Activated CD8-positive, alpha-beta T cell treated with anti-CD3 and anti-CD28 coated beads for 36 hours (primary cell): Measurements from ENCODE around the gene FARP1. TPM values are rescaled to one million over a fixed set of nuclear protein-coding genes. Genes with fewer than 3 reads are reported as not detected.
"Not testable (repeated sequence)": the region's sequence is repeated elsewhere in the genome, so short reads cannot be mapped to it uniquely, and the experiment has no call there.

Experiments used
- ATAC-seq: fragments of 200-7000 bp; cut with Tn5 transposase; one replicate; pipeline ENCODE4 v1.10.0; 2021; ENCODE audit warnings: mild to moderate bottlenecking, moderate library complexity
- CTCF ChIA-PET: fragments of 350-600 bp; sonication (Branson Sonifier 250); formaldehyde crosslinking; loops from one replicate; lab custom pipeline; 2021; ENCODE audit warnings: antibody characterized with exemption; lab: Charles Lee
- POLR2A ChIA-PET: fragments of 350-600 bp; sonication (Branson Sonifier 250); formaldehyde crosslinking; loops from one replicate; lab custom pipeline; 2021; ENCODE audit warnings: antibody characterized with exemption; lab: Charles Lee
- DNase-seq: peaks from one replicate; pipeline ENCODE4 v3.0.0-alpha.2; 2020
- H3K27ac Mint-ChIP-seq: one replicate; pipeline ENCODE4 v1.8.0; 2021; ENCODE audit warnings: mild to moderate bottlenecking, mixed read lengths
- H3K27me3 Mint-ChIP-seq: one replicate; pipeline ENCODE4 v1.8.0; 2021; ENCODE audit warnings: mixed read lengths
- H3K36me3 Mint-ChIP-seq: one replicate; pipeline ENCODE4 v1.8.0; 2021; ENCODE audit warnings: low read depth, mixed read lengths
- H3K4me1 Mint-ChIP-seq: one replicate; pipeline ENCODE4 v1.8.0; 2021; ENCODE audit warnings: low read depth, mixed read lengths
- H3K4me3 Mint-ChIP-seq: one replicate; pipeline ENCODE4 v1.8.0; 2021; ENCODE audit warnings: mild to moderate bottlenecking, moderate library complexity, mixed read lengths
- H3K9me3 Mint-ChIP-seq: one replicate; pipeline ENCODE4 v1.8.0; 2021; ENCODE audit warnings: mixed read lengths
- CTCF ChIP-seq: fragments of 200-600 bp; IDR thresholded peaks from one replicate; pipeline ENCODE4 v1.8.0; 2022; ENCODE audit warnings: antibody characterized with exemption, mild to moderate bottlenecking
- intact Hi-C: fragments of 100-400 bp; cut with micrococcal nuclease; formaldehyde crosslinking; loops from one replicate; pipeline ENCODE4 v1.10.0; 2022
- total RNA-seq, 2 experiments: library from RNA; stranded (reverse); gene quantifications; one replicate each; pipeline ENCODE4 v1.2.3, GENCODE V29; 2021

The FARP1 gene
- total RNA-seq, 2 experiments from 2014 or later: 0.27 to 0.43 TPM

GRCh38 chr13:98410612-98411011 lies 267.7 kb downstream of the FARP1 start:
- Mint-ChIP-seq H3K36me3 (no peaks in the 10 kb centered on the region), H3K27ac (no peak overlapping the region)
- CTCF ChIA-PET: no interaction called here

DNA sequence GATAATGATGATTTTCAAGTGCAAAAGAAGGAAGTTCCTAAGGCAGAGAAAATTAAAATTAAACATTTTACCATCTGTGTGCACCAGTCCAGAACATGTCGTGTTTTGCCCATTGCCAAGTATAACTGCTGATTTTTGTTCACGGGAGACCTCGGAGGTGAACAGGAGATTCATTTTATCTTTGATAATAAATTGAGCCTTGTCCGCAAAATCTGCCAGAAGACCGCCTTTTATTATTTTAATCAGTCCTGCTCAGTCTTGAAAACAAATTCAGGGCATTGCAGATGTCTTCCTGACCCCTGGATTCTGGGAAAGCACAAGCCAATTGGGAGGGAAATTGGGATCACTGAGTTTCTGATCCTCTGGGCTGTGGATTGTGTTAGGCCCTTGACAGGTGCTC lies 268.1 kb downstream of the FARP1 start:
- H3K36me3 Mint-ChIP-seq: no peaks in the 10 kb centered on the region
- CTCF ChIA-PET: no interaction called here
- ATAC-seq: no peak
- no peak overlapping the region for H3K4me3 Mint-ChIP-seq
- POLR2A ChIA-PET: no interaction called here
- no peaks in the 10 kb centered on the region for H3K9me3 Mint-ChIP-seq
- no peak for TF ChIP-seq CTCF
- intact Hi-C loops: no loop called here
- peaks cover 9% of the 10 kb centered on the region for H3K4me1 Mint-ChIP-seq
- peaks cover 3% of the 10 kb centered on the region for H3K27me3 Mint-ChIP-seq
- no peak for DNase-seq
- H3K27ac Mint-ChIP-seq: no peak overlapping the region

More at GRCh38 chr13:98410612-98411011, 267.7 kb downstream of the FARP1 start:
- Mint-ChIP-seq H3K4me1 (peaks cover 9% of the 10 kb centered on the region), H3K27me3 (peaks cover 3% of the 10 kb centered on the region), H3K9me3 (no peaks in the 10 kb centered on the region), H3K4me3 (no peak overlapping the region)
- no peak for ATAC-seq
- intact Hi-C loops: no loop called here
- no peak for DNase-seq
- POLR2A ChIA-PET: no interaction called here
- no peak for TF ChIP-seq CTCF

DNA sequence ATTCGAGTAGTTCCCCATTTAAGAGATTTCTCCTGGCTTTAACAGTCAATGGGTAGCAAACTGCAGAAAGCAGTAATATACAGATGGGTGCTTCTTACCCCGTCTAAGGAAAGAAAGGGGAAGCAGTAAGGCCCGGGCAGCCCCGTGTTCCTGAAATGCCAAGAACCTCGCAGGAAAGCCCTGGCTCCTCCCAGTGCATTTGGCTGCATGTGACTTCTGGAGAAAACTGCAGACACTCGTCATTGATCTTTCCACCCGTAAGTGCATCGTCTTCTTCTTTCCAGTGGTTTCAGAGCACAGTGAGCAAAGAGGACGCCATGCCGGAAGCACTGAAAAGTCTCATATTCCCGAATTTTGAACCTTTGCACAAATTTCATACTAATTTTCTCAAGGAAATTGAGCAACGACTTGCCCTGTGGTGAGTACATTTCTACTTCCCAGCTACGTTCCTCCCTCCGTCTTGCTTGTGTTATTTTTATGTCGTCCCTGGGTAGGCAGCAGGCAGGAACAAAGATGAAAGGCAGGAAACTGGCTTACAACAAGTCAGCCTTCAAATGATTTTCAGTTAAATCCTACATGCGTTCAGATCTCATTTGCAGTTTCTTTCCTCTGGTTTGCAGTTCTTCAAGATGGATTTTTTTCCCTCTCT lies 268.8 kb downstream of the FARP1 start:
- TF ChIP-seq CTCF: no peak
- ChIA-PET CTCF (no interaction called here), POLR2A (no interaction called here)
- ATAC-seq (no peak), DNase-seq (no peak)
- H3K4me1 Mint-ChIP-seq: peaks cover 9% of the 10 kb centered on the region
- peak overlapping the region; percentile 45 for H3K4me3 Mint-ChIP-seq
- H3K9me3 Mint-ChIP-seq: no peaks in the 10 kb centered on the region
- intact Hi-C loops: no loop called here
- H3K36me3 Mint-ChIP-seq: no peaks in the 10 kb centered on the region
- peaks cover 3% of the 10 kb centered on the region for H3K27me3 Mint-ChIP-seq
- peak overlapping the region; percentile 2 for H3K27ac Mint-ChIP-seq

DNA sequence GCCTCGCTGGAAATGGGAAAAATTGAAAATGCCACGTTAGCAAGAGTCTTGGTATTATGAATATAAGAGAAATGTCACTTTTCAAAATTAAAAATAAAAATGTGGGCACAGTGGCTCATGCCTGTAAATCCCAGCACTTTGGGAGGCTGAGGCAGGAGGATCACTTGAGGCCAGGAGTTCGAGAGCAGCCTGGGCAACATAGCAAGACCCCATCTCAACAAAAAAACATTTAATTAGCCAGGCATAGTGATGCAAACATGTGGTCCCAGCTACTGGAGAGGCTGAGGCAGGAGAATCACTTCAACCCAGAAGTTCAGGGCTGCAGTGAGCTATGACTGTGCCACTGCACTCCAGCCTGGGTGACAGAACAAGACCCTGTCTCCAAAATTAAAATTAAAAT lies 270.4 kb downstream of the FARP1 start:
- H3K27me3 Mint-ChIP-seq, intact Hi-C loops, POLR2A ChIA-PET, H3K36me3 Mint-ChIP-seq, ATAC-seq, H3K4me3 Mint-ChIP-seq, H3K9me3 Mint-ChIP-seq, H3K27ac Mint-ChIP-seq, H3K4me1 Mint-ChIP-seq, DNase-seq: not testable (repeated sequence)
- CTCF ChIA-PET: interaction anchor here (1.2 to 1.4 kb wide), 2 partner anchors 8 to 240 kb away, joined by 3 to 4 read pairs; no protein-coding TSS in a partner anchor

DNA sequence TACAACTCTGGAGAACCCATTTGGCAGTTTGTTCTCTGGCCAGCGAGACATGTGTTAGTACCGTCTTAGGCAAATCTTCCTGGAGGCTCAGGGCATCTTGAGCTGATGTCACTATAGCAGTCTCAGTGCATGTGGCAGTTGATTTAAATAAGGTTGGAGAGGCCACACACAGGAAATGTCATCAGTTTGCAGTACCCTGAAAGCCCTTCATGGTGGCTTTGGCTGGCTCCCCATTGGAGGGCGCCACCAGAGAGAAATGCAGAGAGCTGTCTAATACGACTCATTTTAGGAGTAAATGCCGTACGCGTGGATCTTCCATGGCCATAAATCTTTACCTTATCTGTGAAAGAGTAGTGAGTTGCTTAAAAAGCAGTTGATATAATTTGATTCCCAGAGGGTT lies 270.9 kb downstream of the FARP1 start:
- ChIA-PET CTCF (interaction anchor here (1.2 to 1.4 kb wide), 2 partner anchors 9 to 239 kb away, joined by 3 to 4 read pairs; no protein-coding TSS in a partner anchor), POLR2A (no interaction called here)
- ATAC-seq (peak; percentile 56), DNase-seq (peak; percentile 10)
- Mint-ChIP-seq H3K36me3 (no peaks in the 10 kb centered on the region), H3K27ac (no peak overlapping the region), H3K4me1 (peaks cover 9% of the 10 kb centered on the region), H3K27me3 (peaks cover 7% of the 10 kb centered on the region), H3K4me3 (no peak overlapping the region), H3K9me3 (no peaks in the 10 kb centered on the region)
- intact Hi-C loops: no loop called here
- no peak for TF ChIP-seq CTCF
